Measurements from ENCODE around the gene PCDHB16.
"Not testable (repeated sequence)": the region's sequence is repeated elsewhere in the genome, so short reads cannot be mapped to it uniquely, and the experiment has no call there.

PCDHB16 gene

GRCh38 chr5:141186897-141187512, 4.8 kb downstream of the PCDHB16 start, which contains the start of gene PCDHB9:
PCDHB9 (plus strand) TSS chr5:141187161; CDS start chr5:141187319, 158 bp downstream.
- TF ChIP-seq ZC3H10 (CRISPR knock-in tag; IDR thresholded peaks at IDR 0.05) = no peak
- no peak for TF ChIP-seq PPARA (CRISPR knock-in tag; IDR thresholded peaks at IDR 0.05; ENCODE audit: borderline replicate concordance)
- TF ChIP-seq CSDC2 (CRISPR knock-in tag; IDR thresholded peaks at IDR 0.05) = no peak
- TF ChIP-seq SNAI2 (CRISPR knock-in tag; IDR thresholded peaks at IDR 0.05) = no peak
- no peak for TF ChIP-seq POU6F1 (CRISPR knock-in tag; IDR thresholded peaks at IDR 0.05; ENCODE audit: borderline replicate concordance, low read depth)
- TF ChIP-seq TCF4 (CRISPR knock-in tag; IDR thresholded peaks at IDR 0.05; ENCODE audit: borderline replicate concordance) = no peak
- TF ChIP-seq TSHZ2 (CRISPR knock-in tag; IDR thresholded peaks at IDR 0.05) = no peak
- no peak for TF ChIP-seq PATZ1 (CRISPR knock-in tag; IDR thresholded peaks at IDR 0.05; ENCODE audit: borderline replicate concordance)
- no peak for TF ChIP-seq ZFP3 (CRISPR knock-in tag; IDR thresholded peaks at IDR 0.05)
- no peak for TF ChIP-seq ZNF70 (CRISPR knock-in tag; IDR thresholded peaks at IDR 0.05)
- TF ChIP-seq CREB5 (CRISPR knock-in tag; IDR thresholded peaks at IDR 0.05; ENCODE audit: low read depth) = no peak
- no peak for TF ChIP-seq CSRNP3 (CRISPR knock-in tag; IDR thresholded peaks at IDR 0.05)
- no peak for TF ChIP-seq ESRRG (CRISPR knock-in tag; IDR thresholded peaks at IDR 0.05)
- TF ChIP-seq GLIS3 (CRISPR knock-in tag; IDR thresholded peaks at IDR 0.05) = no peak
- TF ChIP-seq ISL1 (CRISPR knock-in tag; IDR thresholded peaks at IDR 0.05) = no peak
- no peak for TF ChIP-seq OSR1 (CRISPR knock-in tag; IDR thresholded peaks at IDR 0.05)
- TF ChIP-seq TOX (CRISPR knock-in tag; IDR thresholded peaks at IDR 0.05; ENCODE audit: borderline replicate concordance) = no peak
- no peak for TF ChIP-seq BACH2 (CRISPR knock-in tag; IDR thresholded peaks at IDR 0.05; ENCODE audit: borderline replicate concordance)
- TF ChIP-seq RARB (CRISPR knock-in tag; IDR thresholded peaks at IDR 0.05) = no peak
- no peak for TF ChIP-seq ZNF8 (CRISPR knock-in tag; IDR thresholded peaks at IDR 0.05)
- peak; percentile 82 for ATAC-seq

- not testable (repeated sequence) for ATAC-seq
These were observed 6.5 kb downstream of the PCDHB16 start for GRCh38 chr5:141188682-141189081.

- ATAC-seq = not testable (repeated sequence)
These were observed 6.9 kb downstream of the PCDHB16 start for GRCh38 chr5:141189131-141189530.
